ENCODE measurements around the gene CRYAB.

DNA sequence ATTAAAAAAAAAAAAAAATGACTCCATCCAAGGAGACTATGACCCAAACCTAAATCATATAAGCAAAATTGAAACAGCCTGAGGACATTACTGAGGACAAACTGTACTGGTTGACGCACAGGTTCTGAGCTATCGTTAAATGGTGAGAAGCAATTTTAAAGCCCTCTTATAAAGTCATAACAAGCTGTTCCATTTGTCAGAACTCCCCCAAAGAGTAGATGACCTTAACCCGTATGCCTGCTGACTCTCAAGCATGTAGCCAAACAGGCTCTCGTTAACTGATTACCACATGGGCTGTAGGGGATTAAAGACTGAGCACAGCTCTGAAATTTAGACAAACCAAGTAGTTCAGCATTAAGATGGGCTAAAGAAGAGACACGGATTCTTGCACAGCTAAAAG is 2.2 kb downstream of the CRYAB start:
- TF ChIP-seq CTCF (conservative IDR thresholded peaks at IDR 0.05) (no peak), EZH2 (IDR thresholded peaks at IDR 0.05; ENCODE audit: low read depth) (no peak)
